ENCODE measurements around the gene SNX9. TPM values are rescaled to one million over a fixed set of nuclear protein-coding genes. Genes with fewer than 3 reads are reported as not detected.

SNX9 gene
- 25.3 to 40.9 TPM (median 37.8 TPM) in 3 replicates for polyA plus RNA-seq
- polyA plus RNA-seq (2011; ENCODE audit: low read depth), result 94.9 TPM
- polyA plus RNA-seq (2011; cell fraction: cytosol; rRNA removed), result 27.6 and 39.1 TPM in 2 replicates
- polyA plus RNA-seq (2011; cell fraction: nucleus; rRNA removed), result 40.1 and 44.8 TPM in 2 replicates
- polyA plus RNA-seq (2012; ENCODE audit: low replicate concordance), result 28.5 and 30.4 TPM in 2 replicates
- 11.9 to 25.8 TPM (median 19.3 TPM) in 3 replicates for polyA minus RNA-seq
- 22.8 TPM for polyA minus RNA-seq (2011; cell fraction: cytosol; rRNA and poly(A)+ RNA removed)
- polyA minus RNA-seq (2011; cell fraction: nucleus; rRNA and poly(A)+ RNA removed), result 19.0 and 28.6 TPM in 2 replicates

DNA sequence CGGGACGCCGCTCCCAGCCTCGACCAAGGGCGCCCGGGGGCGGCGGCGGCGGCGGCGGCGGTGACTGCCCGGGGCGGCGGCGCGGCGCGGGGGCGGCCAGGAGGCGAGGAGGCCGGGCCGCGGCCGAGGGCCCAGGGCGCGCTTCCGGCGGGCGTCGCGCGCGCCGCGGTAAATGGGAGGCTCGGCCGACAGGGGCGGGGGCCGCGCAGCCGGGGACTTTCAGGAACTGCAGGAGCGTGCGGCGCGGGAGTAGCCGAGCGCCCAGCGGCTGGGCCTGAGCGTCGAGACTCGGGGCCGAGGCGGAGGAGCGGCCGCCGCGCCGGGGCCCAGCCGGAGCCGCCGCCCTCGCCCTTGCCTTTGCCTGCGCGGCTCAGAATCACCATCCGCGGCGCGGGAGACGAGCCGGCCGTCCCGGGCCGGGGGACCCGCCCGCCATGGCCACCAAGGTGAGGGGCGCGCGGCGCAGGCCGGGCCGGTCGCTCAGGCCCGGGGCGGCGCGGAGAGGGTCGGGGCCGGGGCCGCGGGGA lies at the start of gene SNX9:
Gene SNX9, plus strand, starts transcription at position 246 of the 527 bp plus-strand sequence. Its CDS starts 189 bp downstream, at position 435.
- no peak for TF ChIP-seq EZH2 (IDR thresholded peaks at IDR 0.05; ENCODE audit: low read length)
- TF ChIP-seq, protein P1, sequence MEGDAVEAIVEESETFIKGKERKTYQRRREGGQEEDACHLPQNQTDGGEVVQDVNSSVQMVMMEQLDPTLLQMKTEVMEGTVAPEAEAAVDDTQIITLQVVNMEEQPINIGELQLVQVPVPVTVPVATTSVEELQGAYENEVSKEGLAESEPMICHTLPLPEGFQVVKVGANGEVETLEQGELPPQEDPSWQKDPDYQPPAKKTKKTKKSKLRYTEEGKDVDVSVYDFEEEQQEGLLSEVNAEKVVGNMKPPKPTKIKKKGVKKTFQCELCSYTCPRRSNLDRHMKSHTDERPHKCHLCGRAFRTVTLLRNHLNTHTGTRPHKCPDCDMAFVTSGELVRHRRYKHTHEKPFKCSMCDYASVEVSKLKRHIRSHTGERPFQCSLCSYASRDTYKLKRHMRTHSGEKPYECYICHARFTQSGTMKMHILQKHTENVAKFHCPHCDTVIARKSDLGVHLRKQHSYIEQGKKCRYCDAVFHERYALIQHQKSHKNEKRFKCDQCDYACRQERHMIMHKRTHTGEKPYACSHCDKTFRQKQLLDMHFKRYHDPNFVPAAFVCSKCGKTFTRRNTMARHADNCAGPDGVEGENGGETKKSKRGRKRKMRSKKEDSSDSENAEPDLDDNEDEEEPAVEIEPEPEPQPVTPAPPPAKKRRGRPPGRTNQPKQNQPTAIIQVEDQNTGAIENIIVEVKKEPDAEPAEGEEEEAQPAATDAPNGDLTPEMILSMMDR (optimal IDR thresholded peaks at IDR 0.05 in 1 of 3, IDR thresholded peaks at IDR 0.05 in 1 of 3, conservative IDR thresholded peaks at IDR 0.05 in 1 of 3; ENCODE audit: extremely low read depth in 1 of 3, insufficient read depth in 2 of 3, low read length in 3 of 3), result no peak
- no peaks in the 10 kb centered on the region for H3K9me3 ChIP-seq (ENCODE audit: control insufficient read depth, low read depth, low read length)
- H3K4me3 ChIP-seq (ENCODE audit: control insufficient read depth in 2 of 3, extremely low read depth in 1 of 3, insufficient read depth in 2 of 3, low read depth in 1 of 3, low read length in 3 of 3), result peak within 1 kb of the TSS; percentile 91 to 99 (median 97)
- dilution Hi-C loops (cut with MboI; ENCODE audit: extremely low pct_ligation_motif_present, low sequenced_read_pairs), result no loop called here
- FAIRE-seq, result no peak
- no peaks in the 10 kb centered on the region for H3K27me3 ChIP-seq (ENCODE audit: control insufficient read depth, extremely low read depth, insufficient read depth, low read length)
- peaks cover 38% of the 10 kb centered on the region for H3K79me2 ChIP-seq (ENCODE audit: control insufficient read depth, insufficient read depth, low read length)
- peaks cover 10% of the 10 kb centered on the region for H3K4me1 ChIP-seq (ENCODE audit: control insufficient read depth, extremely low read depth, insufficient read depth, low read length)
- H3K4me2 ChIP-seq (ENCODE audit: control insufficient read depth, extremely low read depth, insufficient read depth, low read depth, low read length), result peak within 1 kb of the TSS; percentile 82
- no peaks in the 10 kb centered on the region for H3K9me1 ChIP-seq (ENCODE audit: control insufficient read depth, extremely low read depth, insufficient read depth, low read length)
- peak within 1 kb of the TSS; percentile 96 for H3K9ac ChIP-seq (ENCODE audit: control insufficient read depth, extremely low read depth, insufficient read depth, low read length)
- peak within 1 kb of the TSS; percentile 96 for H3K27ac ChIP-seq (ENCODE audit: control insufficient read depth, insufficient read depth, low read length)
- peak within 1 kb of the TSS; percentile 83 for H2AFZ ChIP-seq (ENCODE audit: control insufficient read depth, low read length)
- H4K20me1 ChIP-seq (ENCODE audit: control insufficient read depth, extremely low read depth, insufficient read depth, low read length), result no peaks in the 10 kb centered on the region
- H3K36me3 ChIP-seq (ENCODE audit: control insufficient read depth in 2 of 2, extremely low read depth in 1 of 2, insufficient read depth in 2 of 2, low read length in 2 of 2), result no peaks in the 10 kb centered on the region
- no peak for DNase-seq (ENCODE audit: low read depth, low spot score)

DNA sequence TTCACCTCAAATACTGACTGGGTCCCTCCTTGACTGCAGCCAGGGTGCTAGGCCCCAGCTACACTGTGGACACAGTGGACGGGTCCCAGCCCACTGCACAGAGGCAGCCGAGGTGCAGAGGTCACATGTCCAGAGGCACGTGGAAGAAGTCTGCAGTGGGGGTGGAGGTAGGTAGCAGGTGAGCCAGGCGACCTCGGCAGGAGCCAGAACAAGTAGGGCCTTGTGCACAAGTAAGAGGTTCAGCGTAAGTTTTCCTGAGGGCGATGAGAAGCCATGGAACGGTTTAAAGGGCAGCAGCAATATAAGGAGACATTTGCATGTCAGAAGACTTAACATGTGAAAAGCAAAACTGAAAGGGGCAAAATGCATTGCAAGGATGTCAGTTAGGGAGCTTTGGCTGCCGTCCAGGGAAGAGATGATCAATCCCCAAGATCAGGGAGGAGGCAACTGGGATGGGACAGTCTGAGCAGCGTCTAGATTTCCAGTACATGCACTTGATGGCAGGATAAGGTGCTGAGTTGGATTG lies 49.7 kb upstream of the SNX9 start:
- DNase-seq (ENCODE audit: low read depth, low spot score) (no peak), FAIRE-seq (no peak)
- H3K27me3 ChIP-seq (ENCODE audit: control insufficient read depth, extremely low read depth, insufficient read depth, low read length), result no peaks in the 10 kb centered on the region
- H3K36me3 ChIP-seq (ENCODE audit: control insufficient read depth in 2 of 2, extremely low read depth in 1 of 2, insufficient read depth in 2 of 2, low read length in 2 of 2), result no peaks in the 10 kb centered on the region
- no peak overlapping the region for H2AFZ ChIP-seq (ENCODE audit: control insufficient read depth, low read length)
- H4K20me1 ChIP-seq (ENCODE audit: control insufficient read depth, extremely low read depth, insufficient read depth, low read length), result no peaks in the 10 kb centered on the region
- H3K4me2 ChIP-seq (ENCODE audit: control insufficient read depth, extremely low read depth, insufficient read depth, low read depth, low read length), result no peak overlapping the region
- peaks cover 18% of the 10 kb centered on the region for H3K4me1 ChIP-seq (ENCODE audit: control insufficient read depth, extremely low read depth, insufficient read depth, low read length)
- dilution Hi-C loops (cut with MboI; ENCODE audit: extremely low pct_ligation_motif_present, low sequenced_read_pairs), result no loop called here
- H3K9me3 ChIP-seq (ENCODE audit: control insufficient read depth, low read depth, low read length), result no peaks in the 10 kb centered on the region
- H3K9me1 ChIP-seq (ENCODE audit: control insufficient read depth, extremely low read depth, insufficient read depth, low read length), result no peaks in the 10 kb centered on the region
- no peaks in the 10 kb centered on the region for H3K79me2 ChIP-seq (ENCODE audit: control insufficient read depth, insufficient read depth, low read length)
- TF ChIP-seq EZH2 (IDR thresholded peaks at IDR 0.05; ENCODE audit: low read length), result no peak
- TF ChIP-seq, protein P1 (optimal IDR thresholded peaks at IDR 0.05 in 1 of 3, IDR thresholded peaks at IDR 0.05 in 1 of 3, conservative IDR thresholded peaks at IDR 0.05 in 1 of 3; ENCODE audit: extremely low read depth in 1 of 3, insufficient read depth in 2 of 3, low read length in 3 of 3), result no peak
- no peak overlapping the region for H3K27ac ChIP-seq (ENCODE audit: control insufficient read depth, insufficient read depth, low read length)
- no peak overlapping the region for H3K9ac ChIP-seq (ENCODE audit: control insufficient read depth, extremely low read depth, insufficient read depth, low read length)
- H3K4me3 ChIP-seq (ENCODE audit: control insufficient read depth in 2 of 3, extremely low read depth in 1 of 3, insufficient read depth in 2 of 3, low read depth in 1 of 3, low read length in 3 of 3), result no peak overlapping the region
